ENCODE measurements around the gene SRP68.

SRP68 gene

GRCh38 chr17:76014100-76014924, 58.0 kb downstream of the SRP68 start:
- Histone ChIP-seq H3K36me3 (ENCODE audit: control insufficient read depth in 2 of 2, insufficient read depth in 1 of 2, low read length in 2 of 2) (no peaks in the 10 kb centered on the region), H3K27ac (ENCODE audit: extremely low read depth, low read depth, low read length) (no peak overlapping the region), H3K4me3 (ENCODE audit: low read depth, low read length) (no peak overlapping the region), H3K4me1 (ENCODE audit: control insufficient read depth, insufficient read depth, low read length) (no peaks in the 10 kb centered on the region), H3K9me3 (ENCODE audit: control insufficient read depth, insufficient read depth, low read depth, low read length) (no peaks in the 10 kb centered on the region)
- TF ChIP-seq, protein P1, sequence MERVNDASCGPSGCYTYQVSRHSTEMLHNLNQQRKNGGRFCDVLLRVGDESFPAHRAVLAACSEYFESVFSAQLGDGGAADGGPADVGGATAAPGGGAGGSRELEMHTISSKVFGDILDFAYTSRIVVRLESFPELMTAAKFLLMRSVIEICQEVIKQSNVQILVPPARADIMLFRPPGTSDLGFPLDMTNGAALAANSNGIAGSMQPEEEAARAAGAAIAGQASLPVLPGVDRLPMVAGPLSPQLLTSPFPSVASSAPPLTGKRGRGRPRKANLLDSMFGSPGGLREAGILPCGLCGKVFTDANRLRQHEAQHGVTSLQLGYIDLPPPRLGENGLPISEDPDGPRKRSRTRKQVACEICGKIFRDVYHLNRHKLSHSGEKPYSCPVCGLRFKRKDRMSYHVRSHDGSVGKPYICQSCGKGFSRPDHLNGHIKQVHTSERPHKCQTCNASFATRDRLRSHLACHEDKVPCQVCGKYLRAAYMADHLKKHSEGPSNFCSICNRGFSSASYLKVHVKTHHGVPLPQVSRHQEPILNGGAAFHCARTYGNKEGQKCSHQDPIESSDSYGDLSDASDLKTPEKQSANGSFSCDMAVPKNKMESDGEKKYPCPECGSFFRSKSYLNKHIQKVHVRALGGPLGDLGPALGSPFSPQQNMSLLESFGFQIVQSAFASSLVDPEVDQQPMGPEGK (tag by site-specific recombination; IDR thresholded peaks at IDR 0.05), result 0 out of 2 replicates have a peak, but pooled peaks have one; percentile 25
- TF ChIP-seq ZNF114 (tag by site-specific recombination; IDR thresholded peaks at IDR 0.05) (no peak), ZNF621 (tag by site-specific recombination; IDR thresholded peaks at IDR 0.05) (no peak), PBX3 (CRISPR knock-in tag; IDR thresholded peaks at IDR 0.05) (0 out of 2 replicates have a peak, but pooled peaks have one; percentile 22), ZEB2 (tag by site-specific recombination; IDR thresholded peaks at IDR 0.05) (peak; percentile 64), ZNF2 (tag by site-specific recombination; IDR thresholded peaks at IDR 0.05) (0 out of 2 replicates have a peak, but pooled peaks have one; percentile 70), ZNF184 (tag by site-specific recombination; IDR thresholded peaks at IDR 0.05) (no peak), ZNF768 (tag by site-specific recombination; IDR thresholded peaks at IDR 0.05) (peak; percentile 88; the same call in 1 of the 2 replicates), ZNF654 (tag by site-specific recombination; IDR thresholded peaks at IDR 0.05; ENCODE audit: low read depth) (peak; percentile 92), ZNF302 (tag by site-specific recombination; IDR thresholded peaks at IDR 0.05; ENCODE audit: low read depth) (no peak), ZNF48 (tag by site-specific recombination; IDR thresholded peaks at IDR 0.05) (no peak), ZNF529 (tag by site-specific recombination; IDR thresholded peaks at IDR 0.05; ENCODE audit: insufficient replicate concordance) (no peak)
- TF ChIP-seq, protein P2, sequence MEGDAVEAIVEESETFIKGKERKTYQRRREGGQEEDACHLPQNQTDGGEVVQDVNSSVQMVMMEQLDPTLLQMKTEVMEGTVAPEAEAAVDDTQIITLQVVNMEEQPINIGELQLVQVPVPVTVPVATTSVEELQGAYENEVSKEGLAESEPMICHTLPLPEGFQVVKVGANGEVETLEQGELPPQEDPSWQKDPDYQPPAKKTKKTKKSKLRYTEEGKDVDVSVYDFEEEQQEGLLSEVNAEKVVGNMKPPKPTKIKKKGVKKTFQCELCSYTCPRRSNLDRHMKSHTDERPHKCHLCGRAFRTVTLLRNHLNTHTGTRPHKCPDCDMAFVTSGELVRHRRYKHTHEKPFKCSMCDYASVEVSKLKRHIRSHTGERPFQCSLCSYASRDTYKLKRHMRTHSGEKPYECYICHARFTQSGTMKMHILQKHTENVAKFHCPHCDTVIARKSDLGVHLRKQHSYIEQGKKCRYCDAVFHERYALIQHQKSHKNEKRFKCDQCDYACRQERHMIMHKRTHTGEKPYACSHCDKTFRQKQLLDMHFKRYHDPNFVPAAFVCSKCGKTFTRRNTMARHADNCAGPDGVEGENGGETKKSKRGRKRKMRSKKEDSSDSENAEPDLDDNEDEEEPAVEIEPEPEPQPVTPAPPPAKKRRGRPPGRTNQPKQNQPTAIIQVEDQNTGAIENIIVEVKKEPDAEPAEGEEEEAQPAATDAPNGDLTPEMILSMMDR (tag by site-specific recombination; IDR thresholded peaks at IDR 0.05), result peak; percentile 94
- TF ChIP-seq, protein P3, sequence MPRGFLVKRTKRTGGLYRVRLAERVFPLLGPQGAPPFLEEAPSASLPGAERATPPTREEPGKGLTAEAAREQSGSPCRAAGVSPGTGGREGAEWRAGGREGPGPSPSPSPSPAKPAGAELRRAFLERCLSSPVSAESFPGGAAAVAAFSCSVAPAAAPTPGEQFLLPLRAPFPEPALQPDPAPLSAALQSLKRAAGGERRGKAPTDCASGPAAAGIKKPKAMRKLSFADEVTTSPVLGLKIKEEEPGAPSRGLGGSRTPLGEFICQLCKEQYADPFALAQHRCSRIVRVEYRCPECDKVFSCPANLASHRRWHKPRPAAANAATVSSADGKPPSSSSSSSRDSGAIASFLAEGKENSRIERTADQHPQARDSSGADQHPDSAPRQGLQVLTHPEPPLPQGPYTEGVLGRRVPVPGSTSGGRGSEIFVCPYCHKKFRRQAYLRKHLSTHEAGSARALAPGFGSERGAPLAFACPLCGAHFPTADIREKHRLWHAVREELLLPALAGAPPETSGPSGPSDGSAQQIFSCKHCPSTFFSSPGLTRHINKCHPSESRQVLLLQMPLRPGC (tag by site-specific recombination; IDR thresholded peaks at IDR 0.05), result 0 out of 2 replicates have a peak, but pooled peaks have one; percentile 18
- TF ChIP-seq, protein P4, sequence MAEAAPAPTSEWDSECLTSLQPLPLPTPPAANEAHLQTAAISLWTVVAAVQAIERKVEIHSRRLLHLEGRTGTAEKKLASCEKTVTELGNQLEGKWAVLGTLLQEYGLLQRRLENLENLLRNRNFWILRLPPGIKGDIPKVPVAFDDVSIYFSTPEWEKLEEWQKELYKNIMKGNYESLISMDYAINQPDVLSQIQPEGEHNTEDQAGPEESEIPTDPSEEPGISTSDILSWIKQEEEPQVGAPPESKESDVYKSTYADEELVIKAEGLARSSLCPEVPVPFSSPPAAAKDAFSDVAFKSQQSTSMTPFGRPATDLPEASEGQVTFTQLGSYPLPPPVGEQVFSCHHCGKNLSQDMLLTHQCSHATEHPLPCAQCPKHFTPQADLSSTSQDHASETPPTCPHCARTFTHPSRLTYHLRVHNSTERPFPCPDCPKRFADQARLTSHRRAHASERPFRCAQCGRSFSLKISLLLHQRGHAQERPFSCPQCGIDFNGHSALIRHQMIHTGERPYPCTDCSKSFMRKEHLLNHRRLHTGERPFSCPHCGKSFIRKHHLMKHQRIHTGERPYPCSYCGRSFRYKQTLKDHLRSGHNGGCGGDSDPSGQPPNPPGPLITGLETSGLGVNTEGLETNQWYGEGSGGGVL (tag by site-specific recombination; IDR thresholded peaks at IDR 0.05), result no peak
- TF ChIP-seq, protein P5, sequence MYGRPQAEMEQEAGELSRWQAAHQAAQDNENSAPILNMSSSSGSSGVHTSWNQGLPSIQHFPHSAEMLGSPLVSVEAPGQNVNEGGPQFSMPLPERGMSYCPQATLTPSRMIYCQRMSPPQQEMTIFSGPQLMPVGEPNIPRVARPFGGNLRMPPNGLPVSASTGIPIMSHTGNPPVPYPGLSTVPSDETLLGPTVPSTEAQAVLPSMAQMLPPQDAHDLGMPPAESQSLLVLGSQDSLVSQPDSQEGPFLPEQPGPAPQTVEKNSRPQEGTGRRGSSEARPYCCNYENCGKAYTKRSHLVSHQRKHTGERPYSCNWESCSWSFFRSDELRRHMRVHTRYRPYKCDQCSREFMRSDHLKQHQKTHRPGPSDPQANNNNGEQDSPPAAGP (tag by site-specific recombination; IDR thresholded peaks at IDR 0.05), result peak; percentile 58; the same call in 1 of the 2 replicates
- CTCF ChIA-PET, result interaction anchor here (0.5 to 8.4 kb wide), 81 partner anchors 8 to 736 kb away, joined by 3 to 136 read pairs (median 5); partner anchors contain the start of genes CDK3, EXOC7, GALR2 and MRPL38
- POLR2A ChIA-PET, result interaction anchor here (0.6 to 1.8 kb wide), 8 partner anchors 15 to 110 kb away, joined by 3 to 11 read pairs (median 5); partner anchors contain the start of gene SRP68

Data from HEK293 (cell line).